Neural crest cell (in vitro differentiated cells): ENCODE measurements around the gene APBB2. TPM values are rescaled to one million over a fixed set of nuclear protein-coding genes. Genes with fewer than 3 reads are reported as not detected.

Source experiments
- DNase-seq: peaks from one replicate; pipeline ENCODE4 v3.0.0; 2021; ENCODE audit warnings: low read depth, mixed read lengths, low spot score
- H3K27ac Mint-ChIP-seq: one replicate; pipeline ENCODE4 v1.8.0; 2021; ENCODE audit warnings: mild to moderate bottlenecking, mixed read lengths; ENCODE audit not compliant: unreplicated experiment
- H3K27me3 Mint-ChIP-seq: 2 replicates; pipeline ENCODE4 v1.8.0; 2021; ENCODE audit warnings: low read depth, mild to moderate bottlenecking, mixed read lengths
- H3K36me3 Mint-ChIP-seq: 2 replicates; pipeline ENCODE4 v1.8.0; 2021; ENCODE audit warnings: low read depth, mild to moderate bottlenecking, mixed read lengths
- H3K4me1 Mint-ChIP-seq: 2 replicates; pipeline ENCODE4 v1.8.0; 2021; ENCODE audit warnings: mixed read lengths
- H3K4me3 Mint-ChIP-seq: one replicate; pipeline ENCODE4 v1.8.0; 2021; ENCODE audit warnings: mild to moderate bottlenecking, mixed read lengths
- H3K9me3 Mint-ChIP-seq: 2 replicates; pipeline ENCODE4 v1.8.0; 2021; ENCODE audit warnings: mixed read lengths
- CTCF ChIP-seq: fragments of 200-600 bp; sonication (generic); conservative IDR thresholded peaks from 2 replicates; pipeline ENCODE4 v1.5.0; 2021; ENCODE audit warnings: antibody characterized with exemption, mild to moderate bottlenecking
- total RNA-seq: library from RNA; stranded (reverse); gene quantifications from 2 replicates; pipeline ENCODE4 v1.2.1, GENCODE V29; 2021

APBB2 gene
- total RNA-seq, 1 donor from 2014 or later, result 68.5 TPM

DNA sequence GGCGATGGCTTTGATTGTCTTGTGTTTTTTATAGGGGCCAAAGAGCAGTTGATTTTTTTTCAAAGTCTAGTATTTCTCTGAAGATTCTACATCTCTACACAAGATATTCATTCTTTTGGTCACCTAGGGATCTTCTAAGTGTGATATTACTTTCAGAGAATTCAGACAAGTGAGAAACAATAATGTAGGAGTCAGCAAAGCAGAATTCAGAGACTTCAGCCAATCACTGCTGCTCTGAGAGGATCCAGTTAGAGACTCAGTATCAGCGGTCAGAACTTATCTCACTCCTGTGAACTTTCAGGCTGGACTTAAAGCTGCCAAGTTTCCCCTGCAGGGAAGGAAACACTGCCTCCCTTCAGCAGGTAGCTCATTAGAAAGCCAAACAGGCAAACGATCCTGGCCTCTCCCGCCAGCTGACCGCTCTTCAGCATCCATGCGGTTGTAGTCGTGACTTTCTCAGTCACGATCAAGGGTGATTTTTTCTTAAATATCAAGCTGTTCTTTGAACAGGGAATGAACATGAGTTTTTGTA, 405.4 kb downstream of the APBB2 start:
- Mint-ChIP-seq H3K27me3 (no peaks in the 10 kb centered on the region), H3K4me3 (no peak overlapping the region), H3K36me3 (peaks cover 10% of the 10 kb centered on the region), H3K27ac (no peak overlapping the region), H3K4me1 (peaks cover 10% of the 10 kb centered on the region), H3K9me3 (no peaks in the 10 kb centered on the region)
- TF ChIP-seq CTCF, result no peak
- DNase-seq, result no peak

DNA sequence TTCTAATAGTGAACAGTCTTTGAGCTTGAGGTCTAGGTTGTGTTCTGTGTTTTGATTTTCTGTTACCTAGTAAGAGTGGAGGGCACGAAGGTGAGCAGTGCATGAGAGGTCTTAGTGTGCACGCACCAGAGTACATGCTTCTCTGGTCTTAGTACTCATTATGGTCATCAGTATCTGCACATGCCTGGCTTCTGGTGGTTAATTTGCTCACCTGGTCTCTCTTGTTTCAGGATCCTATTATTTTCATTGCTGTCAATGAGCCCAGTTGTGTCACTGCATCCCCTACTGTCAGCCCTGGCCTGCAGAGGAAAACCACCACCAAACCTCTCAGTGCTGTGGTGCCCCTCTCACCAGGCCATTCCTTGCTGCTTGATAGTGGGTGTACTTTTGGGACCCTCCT, 409.7 kb downstream of the APBB2 start:
- Mint-ChIP-seq H3K27ac (no peak overlapping the region), H3K36me3 (no peaks in the 10 kb centered on the region), H3K27me3 (no peaks in the 10 kb centered on the region), H3K4me1 (no peaks in the 10 kb centered on the region), H3K9me3 (no peaks in the 10 kb centered on the region), H3K4me3 (no peak overlapping the region)
- no peak for TF ChIP-seq CTCF
- DNase-seq, result no peak

DNA sequence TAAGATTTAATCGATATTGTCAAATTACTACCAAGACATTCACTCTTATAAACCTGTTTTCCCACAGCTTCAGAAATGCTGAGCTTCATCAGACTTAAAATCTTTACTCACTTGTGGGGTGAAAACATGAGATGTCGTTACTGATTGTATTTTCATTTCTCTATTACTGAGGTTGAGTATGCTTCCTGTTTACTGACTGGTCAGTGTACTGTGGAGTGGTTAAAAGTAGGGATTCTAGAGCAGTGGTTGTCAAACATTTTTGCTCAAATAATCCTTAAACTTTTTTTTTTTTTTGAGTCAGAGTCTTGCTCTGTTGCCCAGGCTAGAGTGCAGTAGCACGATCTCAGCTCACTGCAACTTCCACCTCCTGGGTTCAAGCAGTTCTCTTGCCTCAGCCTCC, 414.3 kb downstream of the APBB2 start:
- Mint-ChIP-seq H3K27me3 (no peaks in the 10 kb centered on the region), H3K4me1 (no peaks in the 10 kb centered on the region), H3K9me3 (no peaks in the 10 kb centered on the region), H3K27ac (no peak overlapping the region), H3K36me3 (no peaks in the 10 kb centered on the region), H3K4me3 (no peak overlapping the region)
- TF ChIP-seq CTCF, result no peak
- no peak for DNase-seq

- DNase-seq, result no peak
Observed at GRCh38 chr4:40789771-40790170, 424.6 kb downstream of the APBB2 start.

GRCh38 chr4:40789031-40789430, 425.3 kb downstream of the APBB2 start:
- Mint-ChIP-seq H3K4me1 (no peaks in the 10 kb centered on the region), H3K4me3 (no peak overlapping the region), H3K27ac (no peak overlapping the region), H3K27me3 (no peaks in the 10 kb centered on the region), H3K36me3 (peaks cover 4% of the 10 kb centered on the region), H3K9me3 (peaks cover 6% of the 10 kb centered on the region)
- no peak for TF ChIP-seq CTCF
- no peak for DNase-seq

More at GRCh38 chr4:40789771-40790170, 424.6 kb downstream of the APBB2 start:
- no peak overlapping the region for H3K27ac Mint-ChIP-seq
- H3K27me3 Mint-ChIP-seq, result no peaks in the 10 kb centered on the region
- H3K36me3 Mint-ChIP-seq, result no peaks in the 10 kb centered on the region
- H3K4me3 Mint-ChIP-seq, result no peak overlapping the region
- no peaks in the 10 kb centered on the region for H3K9me3 Mint-ChIP-seq
- no peaks in the 10 kb centered on the region for H3K4me1 Mint-ChIP-seq
- TF ChIP-seq CTCF, result no peak
